GM12872 (cell line): ENCODE data around the gene SHC4.
A peak's percentile ranks its signal among the peaks of the same experiment; 100 is the strongest.

Experiments
- TF ChIP-seq, protein P1 (sequence below): IDR thresholded peaks from 3 replicates; pipeline ENCODE4 v1.5.1; 2011; ENCODE audit warnings: low read depth, mild to moderate bottlenecking, low read length, moderate library complexity; ENCODE audit not compliant: insufficient read depth

Gene SHC4

GRCh38 chr15:48966595-48967301 lies 3.0 kb upstream of the SHC4 start:
- TF ChIP-seq, protein P1, sequence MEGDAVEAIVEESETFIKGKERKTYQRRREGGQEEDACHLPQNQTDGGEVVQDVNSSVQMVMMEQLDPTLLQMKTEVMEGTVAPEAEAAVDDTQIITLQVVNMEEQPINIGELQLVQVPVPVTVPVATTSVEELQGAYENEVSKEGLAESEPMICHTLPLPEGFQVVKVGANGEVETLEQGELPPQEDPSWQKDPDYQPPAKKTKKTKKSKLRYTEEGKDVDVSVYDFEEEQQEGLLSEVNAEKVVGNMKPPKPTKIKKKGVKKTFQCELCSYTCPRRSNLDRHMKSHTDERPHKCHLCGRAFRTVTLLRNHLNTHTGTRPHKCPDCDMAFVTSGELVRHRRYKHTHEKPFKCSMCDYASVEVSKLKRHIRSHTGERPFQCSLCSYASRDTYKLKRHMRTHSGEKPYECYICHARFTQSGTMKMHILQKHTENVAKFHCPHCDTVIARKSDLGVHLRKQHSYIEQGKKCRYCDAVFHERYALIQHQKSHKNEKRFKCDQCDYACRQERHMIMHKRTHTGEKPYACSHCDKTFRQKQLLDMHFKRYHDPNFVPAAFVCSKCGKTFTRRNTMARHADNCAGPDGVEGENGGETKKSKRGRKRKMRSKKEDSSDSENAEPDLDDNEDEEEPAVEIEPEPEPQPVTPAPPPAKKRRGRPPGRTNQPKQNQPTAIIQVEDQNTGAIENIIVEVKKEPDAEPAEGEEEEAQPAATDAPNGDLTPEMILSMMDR, result no peak

GRCh38 chr15:48965972-48966371 lies 2.3 kb upstream of the SHC4 start:
- TF ChIP-seq, protein P1, result peak; percentile 48; the same call in 2 of the 3 replicates

- TF ChIP-seq, protein P1, result no peak
These were observed 1.2 kb upstream of the SHC4 start for GRCh38 chr15:48964898-48965297.

- TF ChIP-seq, protein P1, result no peak
These were observed 826 bp downstream of the SHC4 start for GRCh38 chr15:48962662-48963523.

DNA sequence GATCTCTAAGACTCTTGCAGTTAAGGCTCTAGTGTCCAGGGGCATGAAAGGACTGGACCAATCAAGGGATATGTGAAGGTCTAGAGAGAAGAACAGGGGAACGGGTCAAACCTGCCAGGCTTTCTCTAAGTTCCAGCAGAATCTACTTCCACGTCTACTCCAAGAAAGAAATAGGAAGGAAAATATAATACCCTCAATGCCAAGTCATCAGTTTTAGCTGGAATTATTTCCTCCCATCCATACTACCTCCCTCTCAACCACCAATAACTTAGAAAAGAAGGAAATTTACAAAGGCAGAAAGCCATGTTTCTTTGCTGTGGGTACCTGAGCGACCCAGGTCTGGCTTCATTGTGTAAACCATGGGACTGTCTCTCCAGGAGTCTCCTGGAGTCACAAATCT lies 7.8 kb downstream of the SHC4 start:
- TF ChIP-seq, protein P1, result no peak

DNA sequence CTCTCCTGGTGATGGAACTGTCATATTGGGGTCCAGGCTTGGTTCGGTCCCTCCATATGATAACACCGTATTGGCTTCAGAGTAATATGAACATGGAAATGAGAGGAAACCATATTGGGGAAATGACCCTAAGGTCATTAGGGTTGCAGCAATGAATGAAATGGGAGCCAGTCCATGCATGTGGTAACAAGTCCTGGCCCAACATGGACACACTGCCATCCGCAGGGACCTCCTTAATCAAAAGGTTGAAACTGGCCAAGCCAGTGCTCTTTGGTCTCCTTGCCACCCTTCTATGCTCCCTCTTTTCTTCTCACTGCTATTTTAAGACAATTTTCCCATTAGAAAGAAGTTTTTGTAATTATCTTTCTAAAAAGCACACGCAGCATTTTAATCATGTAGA lies 8.3 kb downstream of the SHC4 start:
- TF ChIP-seq, protein P1, result no peak

- TF ChIP-seq, protein P1, result no peak
These were observed 9.2 kb downstream of the SHC4 start for GRCh38 chr15:48954538-48954937.
